PC-3 (cell line): ENCODE measurements around the gene HERC2. TPM values are rescaled to one million over a fixed set of nuclear protein-coding genes. Genes with fewer than 3 reads are reported as not detected.
"Not testable (repeated sequence)": the region's sequence is repeated elsewhere in the genome, so short reads cannot be mapped to it uniquely, and the experiment has no call there.

Experiments
- ATAC-seq: fragments of 200-7000 bp; cut with Tn5 transposase; 2 replicates; pipeline ENCODE4 v1.9.1; 2020; ENCODE audit warnings: mild to moderate bottlenecking, moderate library complexity
- BruUV-seq: library from RNA; stranded (reverse); fragments of 400-500 nt; replicated peaks from 2 replicates; lab custom pipeline; 2021; lab: Mats Ljungman, UMichigan
- CTCF ChIA-PET: fragments of 300-600 bp; sonication (Branson Sonifier 250); formaldehyde crosslinking; loops from one replicate; lab custom pipeline; 2022; ENCODE audit warnings: antibody characterized with exemption; lab: Charles Lee
- POLR2A ChIA-PET: fragments of 300-600 bp; sonication (Branson Sonifier 250); formaldehyde crosslinking; loops from one replicate; lab custom pipeline; 2022; ENCODE audit warnings: antibody characterized with exemption; ENCODE audit not compliant: unreplicated experiment; lab: Charles Lee
- DNase-seq: peaks from one replicate; pipeline ENCODE4 v3.0.0-alpha.2; 2015
- H2AFZ ChIP-seq: fragments of 300-600 bp; sonication (generic); 2 replicates; pipeline ENCODE4 v1.6.0; 2016; ENCODE audit warnings: antibody characterized with exemption, low read length
- H3F3A ChIP-seq: fragments of 300-600 bp; sonication (generic); one replicate; pipeline ENCODE4 v1.6.0; 2017; ENCODE audit warnings: antibody characterized with exemption, low read length, control low read depth, mild to moderate bottlenecking; ENCODE audit not compliant: unreplicated experiment
- H3K27ac ChIP-seq: fragments of 300-600 bp; sonication (generic); 2 replicates; pipeline ENCODE4 v1.5.1; 2016; ENCODE audit warnings: mild to moderate bottlenecking, low read length
- H3K27me3 ChIP-seq: fragments of 300-600 bp; sonication (generic); 2 replicates; pipeline ENCODE4 v1.6.1; 2016; ENCODE audit warnings: low read length, mixed read lengths
- H3K36me3 ChIP-seq: fragments of 300-600 bp; sonication (generic); 2 replicates; pipeline ENCODE4 v1.6.1; 2016; ENCODE audit warnings: low read depth, mixed run types, low read length, mixed read lengths
- H3K4me1 ChIP-seq: fragments of 300-600 bp; sonication (generic); 2 replicates; pipeline ENCODE4 v1.5.1; 2016; ENCODE audit warnings: low read length; ENCODE audit not compliant: insufficient read depth
- H3K4me2 ChIP-seq: fragments of 300-600 bp; sonication (generic); 2 replicates; pipeline ENCODE4 v1.6.0; 2016; ENCODE audit warnings: low read length
- H3K4me3 ChIP-seq: fragments of 300-600 bp; sonication (generic); 2 replicates; pipeline ENCODE4 v1.5.1; 2016; ENCODE audit warnings: mild to moderate bottlenecking, low read length, mixed read lengths
- H3K79me2 ChIP-seq: fragments of 300-600 bp; sonication (generic); 2 replicates; pipeline ENCODE4 v1.6.1; 2017; ENCODE audit warnings: low read length, mixed read lengths
- H3K9ac ChIP-seq: fragments of 300-600 bp; sonication (generic); 2 replicates; pipeline ENCODE4 v1.6.0; 2016; ENCODE audit warnings: mild to moderate bottlenecking, low read length
- H3K9me2 ChIP-seq: fragments of 300-600 bp; sonication (generic); replicated peaks from 2 replicates; pipeline ENCODE4 v1.6.1; 2016; ENCODE audit warnings: mixed run types, low read length, mixed read lengths
- H3K9me3 ChIP-seq: fragments of 300-600 bp; sonication (generic); 2 replicates; pipeline ENCODE4 v1.6.1; 2016; ENCODE audit warnings: low read length, mixed read lengths
- H4K20me1 ChIP-seq: fragments of 300-600 bp; sonication (generic); 2 replicates; pipeline ENCODE4 v1.6.1; 2016; ENCODE audit warnings: low read length, mixed read lengths
- EZH2 ChIP-seq: fragments of 300-600 bp; sonication (generic); IDR thresholded peaks from one replicate; pipeline ENCODE4 v1.6.1; 2017; ENCODE audit warnings: antibody characterized with exemption, mild to moderate bottlenecking, low read length; ENCODE audit not compliant: unreplicated experiment
- EZH2phosphoT487 ChIP-seq: fragments of 300-600 bp; sonication (generic); IDR thresholded peaks from 2 replicates; pipeline ENCODE4 v1.6.1; 2018; ENCODE audit warnings: mild to moderate bottlenecking, antibody characterized with exemption, low read length, borderline replicate concordance
- intact Hi-C: fragments of 100-400 bp; cut with micrococcal nuclease; formaldehyde crosslinking; loops from 2 replicates; pipeline ENCODE4 v1.9.0; 2023
- total RNA-seq: library from RNA; depleted of rRNA; stranded (reverse); fragments of >200 nt; gene quantifications from 2 replicates; pipeline ENCODE4 v1.2.3, GENCODE V29; 2014
- TF ChIP-seq, protein P1 (sequence below): fragments of 300-600 bp; sonication (generic); conservative IDR thresholded peaks from 2 replicates; pipeline ENCODE4 v1.5.1; 2017; ENCODE audit warnings: antibody characterized with exemption, low read depth, mild to moderate bottlenecking, low read length

Gene HERC2
- total RNA-seq, 1 experiment from 2014 or later = 45.9 TPM

DNA sequence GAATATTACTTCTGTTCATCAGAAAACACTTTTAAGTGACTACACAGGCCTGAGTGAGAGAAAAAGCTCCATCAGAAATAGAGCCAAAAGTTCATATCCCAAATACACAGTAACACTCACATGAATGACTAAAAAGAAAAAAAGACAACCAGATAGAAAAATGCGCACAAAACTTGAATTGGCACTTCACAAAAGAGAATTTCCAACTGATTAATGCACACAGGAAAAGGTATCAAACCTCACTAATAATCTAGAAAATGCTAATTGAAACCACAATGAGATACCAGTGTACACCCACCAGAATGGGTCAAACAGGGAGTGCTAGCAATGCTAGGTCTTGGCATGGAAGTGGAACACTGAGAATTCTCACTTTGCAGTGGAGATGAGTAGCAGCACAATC, 78.6 kb downstream of the HERC2 start:
- H3K79me2 ChIP-seq = no peaks in the 10 kb centered on the region
- no peaks in the 10 kb centered on the region for H4K20me1 ChIP-seq
- H3K36me3 ChIP-seq = peaks cover 19% of the 10 kb centered on the region; the same call in 1 of the 2 replicates
- no peak overlapping the region for H3K27ac ChIP-seq
- no peak overlapping the region for H2AFZ ChIP-seq
- POLR2A ChIA-PET = no interaction called here
- CTCF ChIA-PET = no interaction called here
- no TSS peak for BruUV-seq
- DNase-seq = no peak
- intact Hi-C loops = no loop called here
- no peak for ATAC-seq
- H3K4me1 ChIP-seq = no peaks in the 10 kb centered on the region
- no peak overlapping the region for H3K4me2 ChIP-seq
- H3K9me2 ChIP-seq = no peaks in the 10 kb centered on the region
- H3K27me3 ChIP-seq = no peaks in the 10 kb centered on the region
- no peak overlapping the region for H3K9ac ChIP-seq
- no peaks in the 10 kb centered on the region for H3K9me3 ChIP-seq
- no peak overlapping the region for H3K4me3 ChIP-seq
- no peaks in the 10 kb centered on the region for H3F3A ChIP-seq
- TF ChIP-seq EZH2phosphoT487 (no peak), EZH2 (no peak)
- TF ChIP-seq, protein P1, sequence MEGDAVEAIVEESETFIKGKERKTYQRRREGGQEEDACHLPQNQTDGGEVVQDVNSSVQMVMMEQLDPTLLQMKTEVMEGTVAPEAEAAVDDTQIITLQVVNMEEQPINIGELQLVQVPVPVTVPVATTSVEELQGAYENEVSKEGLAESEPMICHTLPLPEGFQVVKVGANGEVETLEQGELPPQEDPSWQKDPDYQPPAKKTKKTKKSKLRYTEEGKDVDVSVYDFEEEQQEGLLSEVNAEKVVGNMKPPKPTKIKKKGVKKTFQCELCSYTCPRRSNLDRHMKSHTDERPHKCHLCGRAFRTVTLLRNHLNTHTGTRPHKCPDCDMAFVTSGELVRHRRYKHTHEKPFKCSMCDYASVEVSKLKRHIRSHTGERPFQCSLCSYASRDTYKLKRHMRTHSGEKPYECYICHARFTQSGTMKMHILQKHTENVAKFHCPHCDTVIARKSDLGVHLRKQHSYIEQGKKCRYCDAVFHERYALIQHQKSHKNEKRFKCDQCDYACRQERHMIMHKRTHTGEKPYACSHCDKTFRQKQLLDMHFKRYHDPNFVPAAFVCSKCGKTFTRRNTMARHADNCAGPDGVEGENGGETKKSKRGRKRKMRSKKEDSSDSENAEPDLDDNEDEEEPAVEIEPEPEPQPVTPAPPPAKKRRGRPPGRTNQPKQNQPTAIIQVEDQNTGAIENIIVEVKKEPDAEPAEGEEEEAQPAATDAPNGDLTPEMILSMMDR = no peak

DNA sequence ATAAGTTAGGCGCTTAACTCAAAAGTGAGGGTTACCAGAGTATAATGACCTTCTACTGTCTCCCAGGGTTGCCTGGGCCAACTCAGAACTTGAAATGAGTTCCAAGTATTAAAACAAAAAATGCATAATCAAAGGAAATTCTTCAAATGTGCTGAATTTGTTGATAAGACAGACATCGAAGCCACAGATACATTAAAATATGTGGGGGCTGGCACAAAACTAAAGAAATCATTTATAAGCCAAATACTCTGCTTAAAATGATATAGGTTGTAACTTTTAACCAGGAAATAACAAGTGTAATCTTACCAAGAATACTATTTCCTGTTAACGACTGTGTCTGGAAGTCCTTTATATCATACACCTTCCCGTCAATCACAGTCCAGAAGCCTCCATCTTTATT, 83.7 kb downstream of the HERC2 start:
- H3K4me1 ChIP-seq, H3K9me2 ChIP-seq, H3K27ac ChIP-seq, H3K4me3 ChIP-seq, H3K9ac ChIP-seq, H3K36me3 ChIP-seq, H3K27me3 ChIP-seq, DNase-seq, H3K79me2 ChIP-seq, BruUV-seq, intact Hi-C loops, CTCF ChIA-PET, H3F3A ChIP-seq, ATAC-seq, H2AFZ ChIP-seq, H3K9me3 ChIP-seq, POLR2A ChIA-PET, H3K4me2 ChIP-seq, H4K20me1 ChIP-seq: not testable (repeated sequence)

DNA sequence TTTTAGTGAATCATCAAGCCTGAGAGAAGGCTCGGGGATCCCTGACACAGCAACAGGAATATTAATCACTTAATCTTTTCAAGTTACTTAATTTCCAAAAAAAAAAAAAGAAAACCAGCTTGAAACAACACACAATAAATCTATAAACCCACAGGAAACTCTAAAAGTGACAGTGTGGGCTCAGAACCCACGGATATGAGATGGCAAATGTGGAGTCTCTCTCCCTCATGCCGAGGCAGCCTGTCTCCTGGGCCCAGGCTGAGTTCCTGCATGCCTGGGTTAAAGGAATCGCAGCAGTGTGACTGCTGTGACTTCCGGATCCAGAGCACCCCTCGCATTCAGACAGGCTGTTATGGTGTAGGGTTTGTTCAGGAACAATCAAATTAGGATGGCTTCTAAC, 90.2 kb downstream of the HERC2 start:
- H3K9ac ChIP-seq, H4K20me1 ChIP-seq, H3K27me3 ChIP-seq, BruUV-seq, H3K36me3 ChIP-seq, H3K9me3 ChIP-seq, H3K27ac ChIP-seq, H3K4me2 ChIP-seq, DNase-seq, H3K79me2 ChIP-seq, intact Hi-C loops, ATAC-seq, H3F3A ChIP-seq, CTCF ChIA-PET, H2AFZ ChIP-seq, H3K4me3 ChIP-seq, H3K9me2 ChIP-seq, H3K4me1 ChIP-seq: not testable (repeated sequence)
- POLR2A ChIA-PET = interaction anchor here (0.7 kb wide), 1 partner anchor 48 kb away, joined by 4 read pairs; no protein-coding TSS in a partner anchor

DNA sequence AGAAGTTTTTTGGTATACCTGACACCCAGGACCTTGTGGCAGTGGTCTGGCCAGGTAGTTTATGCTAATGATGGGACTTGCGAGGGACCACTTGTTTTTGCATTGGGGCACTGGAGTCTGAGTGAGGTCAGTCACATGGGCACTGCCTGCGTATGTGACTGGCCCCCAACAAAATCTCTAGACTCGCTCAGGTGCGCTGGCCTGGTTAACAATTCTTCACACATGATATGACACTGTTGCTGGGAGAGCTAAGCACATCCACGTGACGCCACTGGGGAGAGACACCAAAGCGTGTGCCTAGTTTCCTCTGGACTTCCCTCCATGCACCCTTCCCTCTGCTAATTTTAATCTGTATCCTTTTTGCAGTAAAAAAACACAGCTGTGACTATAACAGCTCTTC, 90.6 kb downstream of the HERC2 start:
- H3K79me2 ChIP-seq, H3K4me3 ChIP-seq, H3K27ac ChIP-seq, BruUV-seq, H2AFZ ChIP-seq, H3K9ac ChIP-seq, H3K9me2 ChIP-seq, H4K20me1 ChIP-seq, H3F3A ChIP-seq, ATAC-seq, CTCF ChIA-PET, intact Hi-C loops, H3K4me2 ChIP-seq, DNase-seq, H3K9me3 ChIP-seq, H3K36me3 ChIP-seq, H3K27me3 ChIP-seq, H3K4me1 ChIP-seq: not testable (repeated sequence)
- POLR2A ChIA-PET = interaction anchor here (0.7 kb wide), 1 partner anchor 47 kb away, joined by 4 read pairs; no protein-coding TSS in a partner anchor

DNA sequence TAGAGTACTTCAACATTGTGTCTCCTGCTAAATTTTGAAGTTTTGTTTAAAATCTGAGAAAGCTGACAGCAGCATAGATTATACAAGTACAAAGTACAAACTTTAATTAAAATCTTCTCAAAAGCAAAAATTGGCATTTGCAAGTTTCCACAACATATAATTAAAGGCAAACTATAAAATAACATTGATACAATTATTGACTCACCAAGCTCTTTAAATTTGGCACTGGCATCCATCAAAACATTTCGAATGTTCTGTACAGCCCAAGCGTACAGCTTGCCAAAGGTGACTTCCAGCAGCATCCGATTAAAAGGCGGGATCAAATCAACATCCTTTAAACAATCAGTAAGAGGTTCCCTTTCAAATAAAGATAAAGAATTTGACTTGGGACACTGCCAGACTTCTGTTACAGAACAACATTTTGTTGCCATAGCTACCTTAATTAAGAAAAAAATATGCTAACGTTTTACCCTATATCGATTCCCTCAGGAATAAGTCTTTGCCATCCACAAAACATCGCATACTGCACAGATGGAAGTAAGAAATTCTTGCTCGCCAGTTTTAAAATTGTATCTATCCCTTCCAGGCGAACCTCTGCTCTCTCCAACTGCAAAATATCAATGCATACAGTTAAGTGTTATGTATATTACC, 92.9 kb downstream of the HERC2 start:
- H3K4me2 ChIP-seq, CTCF ChIA-PET, DNase-seq, H3K9me3 ChIP-seq, H3K9ac ChIP-seq, H2AFZ ChIP-seq, H3K4me3 ChIP-seq, H3F3A ChIP-seq, H3K79me2 ChIP-seq, H4K20me1 ChIP-seq, ATAC-seq, H3K27ac ChIP-seq, H3K9me2 ChIP-seq, H3K27me3 ChIP-seq, H3K4me1 ChIP-seq, BruUV-seq, H3K36me3 ChIP-seq, POLR2A ChIA-PET: not testable (repeated sequence)
- intact Hi-C loops = loop anchor here (10.0 kb wide), 1 partner anchor 1344 kb away; no protein-coding TSS in a partner anchor
